Hematopoietic multipotent progenitor cell treated with erythropoietin and hydrocortisone succinate and interleukin-3 and kit ligand, for 15 days (in vitro differentiated cells): ENCODE data around the gene UBE3B.
"Not testable (repeated sequence)": the region's sequence is repeated elsewhere in the genome, so short reads cannot be mapped to it uniquely, and the experiment has no call there.

Experiments
- DNase-seq: peaks from one replicate; pipeline ENCODE4 v3.0.0-alpha.2; 2015; ENCODE audit warnings: low spot score

The UBE3B gene

DNA sequence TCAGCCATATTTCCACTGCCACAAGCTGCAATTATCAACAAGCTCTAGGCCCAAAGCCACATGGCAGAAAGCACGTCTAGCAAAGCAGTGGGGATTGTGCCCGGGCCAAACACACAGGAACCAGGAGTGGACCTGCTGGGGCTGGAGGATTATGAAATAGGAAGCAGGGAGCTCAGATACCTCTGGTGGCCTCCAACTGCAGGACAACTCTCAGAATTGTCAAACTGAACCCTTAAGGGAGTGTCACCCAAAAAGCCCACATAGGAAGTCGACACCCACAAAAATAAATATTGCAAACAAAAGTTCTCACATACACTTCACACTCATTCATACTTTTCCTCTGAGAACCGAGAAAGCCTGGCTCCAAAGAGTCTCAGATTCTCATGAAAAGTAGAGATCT, 26.5 kb upstream of the UBE3B start:
- no peak for DNase-seq

DNA sequence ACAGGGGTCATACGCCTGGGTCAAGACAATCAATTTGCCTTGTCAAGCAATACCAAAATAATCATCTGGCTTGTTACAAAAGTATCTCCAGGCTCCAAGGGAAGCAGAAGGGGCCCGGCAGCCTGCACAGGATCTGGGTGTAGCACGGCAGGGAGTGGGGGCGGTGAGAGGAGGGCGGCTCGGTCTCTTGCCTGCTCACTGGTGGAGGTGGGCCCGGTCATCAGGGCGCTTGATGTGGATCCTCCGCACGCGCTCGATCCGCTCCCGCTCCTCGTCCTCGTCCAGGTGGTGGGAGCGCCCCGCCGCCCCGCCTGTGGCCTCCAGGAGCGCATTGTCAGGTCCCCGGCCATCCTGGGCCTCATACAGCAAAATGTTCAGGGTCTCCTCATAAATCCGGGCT, 26.0 kb upstream of the UBE3B start:
- no peak for DNase-seq

DNA sequence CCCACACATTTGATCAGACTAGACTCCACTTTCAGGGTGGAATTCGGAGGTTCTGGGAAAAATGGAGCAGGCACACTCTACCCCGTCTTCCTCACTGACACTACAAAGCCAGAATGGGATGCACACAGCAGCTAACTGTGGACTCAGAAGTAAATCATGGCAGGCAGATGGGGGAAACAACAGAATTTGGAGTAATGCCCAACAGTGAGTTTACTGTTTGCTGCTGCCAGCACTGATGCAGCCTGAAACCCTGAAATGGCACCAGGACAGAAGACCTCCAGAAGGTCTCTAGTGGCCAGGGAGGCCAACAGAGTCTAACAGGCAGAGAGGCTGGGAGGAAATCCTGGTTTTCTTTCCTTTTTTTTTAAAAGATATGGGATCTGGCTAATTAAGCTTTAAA, 24.9 kb upstream of the UBE3B start:
- DNase-seq, result no peak

DNA sequence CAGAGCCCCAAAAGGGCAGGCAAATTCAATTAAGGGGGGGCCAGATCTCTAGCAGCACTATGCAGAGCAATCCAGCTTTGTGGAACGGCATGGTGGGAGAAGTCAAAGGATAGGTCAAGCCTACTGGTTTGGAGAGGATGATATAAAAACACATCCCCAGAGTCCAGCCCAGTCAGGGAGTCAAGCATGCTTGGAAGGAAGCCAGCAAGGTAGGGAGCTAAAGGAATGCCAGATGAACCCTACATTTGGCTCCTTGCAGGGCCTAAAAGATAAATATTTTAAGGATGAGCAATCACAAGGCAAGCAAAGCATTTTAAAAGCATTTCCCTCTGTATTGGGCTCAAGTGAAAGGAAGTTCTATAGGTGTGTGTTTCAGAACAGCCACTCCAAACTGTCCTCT, 21.7 kb upstream of the UBE3B start:
- no peak for DNase-seq

DNA sequence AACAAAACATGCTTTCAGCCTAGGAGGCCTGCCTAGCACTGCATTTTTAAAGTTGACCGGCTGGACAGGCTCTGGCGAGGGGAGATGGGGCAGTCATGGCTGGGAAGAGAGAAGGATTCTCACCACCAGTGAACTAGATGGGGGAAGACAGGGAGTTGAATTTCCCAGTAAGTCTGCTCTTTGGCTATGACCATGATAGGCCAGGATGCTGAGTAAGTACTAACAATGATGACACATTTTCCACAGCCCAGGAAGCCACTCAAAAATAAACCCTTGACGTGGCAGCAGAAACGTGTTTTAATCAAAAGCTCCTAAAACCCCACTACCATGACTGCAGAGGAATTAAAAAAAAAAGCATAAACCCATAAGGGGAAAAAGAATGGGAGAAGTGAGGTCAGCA, 19.3 kb upstream of the UBE3B start:
- no peak for DNase-seq

DNA sequence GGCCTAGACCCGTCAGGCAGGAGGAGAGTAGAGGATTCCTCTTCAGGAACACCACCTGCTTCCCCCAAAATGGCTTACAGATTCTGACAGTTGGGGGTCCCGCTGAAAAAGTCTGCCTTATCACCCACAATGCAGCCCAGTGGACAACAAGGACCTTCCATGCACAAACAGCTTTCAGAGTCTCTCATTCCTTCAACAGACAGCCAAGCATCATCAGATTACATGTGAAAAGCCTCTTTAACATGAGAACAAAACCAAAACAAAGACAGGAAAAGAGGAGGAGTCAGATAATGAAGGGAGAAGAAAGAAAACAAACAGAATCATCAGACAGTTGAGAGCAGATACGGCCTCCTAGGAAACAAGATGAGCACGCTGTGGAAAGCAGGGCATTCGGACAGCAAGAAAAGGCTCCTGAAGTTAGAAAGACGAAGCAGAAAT, 18.6 kb upstream of the UBE3B start:
- DNase-seq, result no peak

DNA sequence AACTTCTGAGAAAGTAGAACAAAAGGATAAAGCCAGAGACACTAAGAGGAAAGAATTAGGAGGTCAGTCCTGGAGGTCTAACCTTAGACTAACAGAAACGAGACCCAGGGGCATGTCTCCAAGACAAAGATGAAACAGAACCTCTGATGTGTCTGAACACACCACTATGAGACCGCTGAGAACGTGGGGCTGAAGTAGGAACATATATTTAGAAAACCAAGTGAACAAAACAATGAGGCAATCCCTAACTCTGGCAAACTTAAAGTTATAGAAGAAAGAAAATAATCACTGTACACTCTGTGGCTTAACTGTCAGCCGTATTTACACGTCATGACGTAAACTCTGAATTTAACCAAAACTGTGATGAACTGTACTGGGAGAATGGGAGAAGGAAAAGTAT, 18.2 kb upstream of the UBE3B start:
- no peak for DNase-seq

DNA sequence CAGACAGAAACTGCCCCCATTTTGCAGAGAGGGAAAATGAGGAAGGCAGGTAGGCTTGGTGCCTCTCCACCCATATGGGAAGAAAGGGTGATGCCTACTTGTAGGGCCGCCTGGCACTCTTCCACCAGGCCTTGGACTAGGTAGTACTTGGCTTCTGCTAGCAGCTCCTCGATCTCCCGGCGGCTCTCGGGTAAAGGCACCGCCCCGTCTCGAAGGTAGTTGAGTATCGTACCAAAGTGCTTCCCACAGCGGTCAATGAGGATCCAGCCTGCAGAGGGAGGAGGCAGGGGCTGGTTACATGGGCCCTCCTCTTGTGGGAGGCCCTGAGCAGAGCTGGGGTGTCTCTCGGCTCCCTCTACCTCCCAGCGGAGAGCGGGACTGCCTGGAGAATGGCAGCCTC, 16.9 kb upstream of the UBE3B start:
- DNase-seq, result no peak

DNA sequence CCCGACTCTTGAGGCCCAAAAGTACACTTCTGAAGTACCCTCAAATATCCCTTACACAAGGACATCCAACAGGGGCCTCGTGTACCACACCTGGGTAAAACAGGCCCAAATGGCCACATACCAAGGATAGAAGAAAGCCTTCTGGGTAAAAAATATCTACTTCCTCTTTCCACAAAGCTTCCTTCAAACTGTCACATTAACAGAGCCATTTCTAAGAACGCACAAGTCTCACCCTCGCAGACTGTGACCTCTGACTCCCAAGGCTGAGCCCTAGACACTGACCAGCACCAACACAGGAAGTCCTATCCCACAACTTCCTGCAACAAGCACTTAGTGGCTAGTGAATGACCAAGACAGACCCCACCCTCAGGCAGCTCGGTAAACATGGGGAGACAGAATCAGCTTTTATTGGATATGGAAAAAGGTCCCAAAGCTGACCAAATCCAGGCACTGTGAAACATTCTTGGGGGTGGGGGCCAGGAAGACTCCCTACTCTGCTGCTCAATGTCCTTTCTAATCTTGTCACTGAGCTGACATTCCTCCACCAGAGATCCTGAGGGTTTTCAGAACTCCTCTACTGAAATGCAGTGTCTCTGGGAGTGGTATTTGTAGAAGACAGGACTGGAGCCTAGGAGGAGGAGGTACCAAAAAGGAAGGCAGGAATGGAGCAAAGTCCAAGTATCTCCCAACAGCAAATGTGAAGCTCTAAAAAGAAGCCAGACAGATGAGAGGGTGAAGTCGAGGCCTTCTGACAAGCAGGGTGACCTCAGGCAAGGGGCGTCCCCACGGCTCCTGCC, 16.2 kb upstream of the UBE3B start:
- no peak for DNase-seq

DNA sequence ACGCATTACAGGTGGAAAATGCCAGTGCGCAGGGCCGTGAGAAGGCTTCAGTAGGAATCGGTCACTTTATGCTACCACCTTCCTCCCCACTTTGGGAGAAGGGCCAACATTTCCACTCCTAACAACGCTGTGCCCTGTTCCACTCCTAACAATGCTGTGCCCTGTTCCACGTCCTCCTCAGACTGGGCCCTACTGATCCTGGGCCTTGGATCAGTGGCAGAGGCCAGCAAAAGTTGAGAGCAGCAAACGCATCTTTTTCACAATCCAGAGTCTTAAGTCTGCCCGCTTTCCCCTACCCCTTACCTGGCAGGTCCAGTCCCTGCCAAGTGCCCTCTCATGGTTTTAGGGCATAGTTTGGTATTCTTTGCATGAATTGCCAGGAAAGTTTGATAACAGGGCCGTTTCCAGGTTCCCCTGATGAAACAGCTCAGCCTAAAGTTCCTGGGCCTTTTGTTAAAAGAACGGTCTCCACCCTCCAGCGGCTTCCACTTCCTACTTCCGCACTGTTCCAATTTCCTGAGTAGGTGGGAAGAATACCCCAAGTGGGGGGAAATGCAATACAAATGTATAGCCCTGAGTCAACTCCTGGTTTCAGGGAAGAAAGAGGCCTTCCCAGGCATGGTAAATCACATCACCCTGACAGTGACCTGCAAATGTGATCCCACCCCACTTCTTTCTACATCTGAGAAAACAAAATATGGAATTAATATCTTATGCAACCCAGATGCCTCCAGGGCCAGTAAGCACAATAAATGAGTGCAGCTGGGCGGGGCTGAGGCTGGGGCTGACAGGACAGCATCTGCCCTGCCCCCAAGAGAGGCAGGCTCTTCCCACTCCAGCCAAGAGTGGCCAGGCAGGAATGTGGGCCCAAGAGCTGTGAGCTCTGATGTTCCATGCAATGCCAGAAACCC, 15.3 kb upstream of the UBE3B start:
- DNase-seq, result no peak

DNA sequence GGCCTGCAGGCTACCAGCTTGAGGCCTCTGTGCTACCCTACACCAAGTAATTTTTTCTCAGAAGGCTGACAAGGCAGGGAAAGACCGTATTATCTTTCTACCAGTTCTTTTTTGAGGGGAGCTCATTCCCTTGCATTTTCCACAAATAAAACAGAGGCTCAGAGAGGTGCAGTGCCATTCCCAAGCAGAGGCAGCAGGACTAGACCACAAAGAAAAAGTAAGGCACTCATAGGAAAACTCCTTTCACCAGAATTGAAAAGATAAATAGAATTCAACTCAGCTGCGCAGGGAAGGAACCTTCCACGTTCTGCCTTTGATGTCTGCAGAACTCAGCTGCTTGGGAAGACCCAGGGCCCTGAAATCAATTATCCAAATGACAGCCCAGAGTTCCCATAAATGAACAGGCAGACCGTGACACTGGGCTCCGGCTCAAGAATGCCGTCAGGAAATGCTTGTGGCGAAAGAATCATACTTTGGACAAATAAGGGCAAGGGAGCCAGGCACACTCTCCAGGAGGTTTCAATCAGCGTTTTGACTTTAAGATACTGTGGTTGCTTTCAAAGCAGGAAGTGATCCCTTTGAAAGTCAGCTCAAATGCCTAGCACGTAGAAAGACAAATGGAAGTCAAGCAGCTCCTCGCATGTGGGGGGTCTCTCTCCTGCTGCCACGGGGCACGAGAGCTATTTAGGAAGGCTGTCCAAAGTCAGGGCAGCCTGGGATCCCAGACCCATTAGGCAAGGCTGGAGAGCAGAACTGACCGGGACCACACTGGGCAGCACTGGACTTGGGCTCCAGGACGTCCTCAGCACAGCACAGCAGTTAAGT, 14.4 kb upstream of the UBE3B start:
- DNase-seq, result no peak

DNA sequence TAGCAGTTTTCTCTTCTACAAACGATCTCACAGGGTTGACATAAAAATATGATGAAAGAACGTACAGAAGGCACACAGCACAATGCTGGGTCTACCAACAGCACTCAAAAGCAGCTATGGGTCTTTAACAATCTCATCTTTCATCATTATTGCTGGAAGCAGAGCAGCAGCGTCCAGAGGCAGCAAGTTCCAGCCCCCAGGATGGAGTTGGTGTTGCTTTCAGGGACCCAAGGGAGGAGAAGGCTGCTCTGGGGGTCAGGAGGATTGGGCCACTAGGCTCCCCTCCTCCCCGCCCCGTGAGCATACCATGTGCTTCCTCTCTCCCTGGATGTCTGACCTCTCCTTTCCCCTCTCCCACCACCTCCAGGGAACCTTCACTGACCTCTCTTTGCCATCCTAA, 13.7 kb upstream of the UBE3B start:
- DNase-seq, result no peak

DNA sequence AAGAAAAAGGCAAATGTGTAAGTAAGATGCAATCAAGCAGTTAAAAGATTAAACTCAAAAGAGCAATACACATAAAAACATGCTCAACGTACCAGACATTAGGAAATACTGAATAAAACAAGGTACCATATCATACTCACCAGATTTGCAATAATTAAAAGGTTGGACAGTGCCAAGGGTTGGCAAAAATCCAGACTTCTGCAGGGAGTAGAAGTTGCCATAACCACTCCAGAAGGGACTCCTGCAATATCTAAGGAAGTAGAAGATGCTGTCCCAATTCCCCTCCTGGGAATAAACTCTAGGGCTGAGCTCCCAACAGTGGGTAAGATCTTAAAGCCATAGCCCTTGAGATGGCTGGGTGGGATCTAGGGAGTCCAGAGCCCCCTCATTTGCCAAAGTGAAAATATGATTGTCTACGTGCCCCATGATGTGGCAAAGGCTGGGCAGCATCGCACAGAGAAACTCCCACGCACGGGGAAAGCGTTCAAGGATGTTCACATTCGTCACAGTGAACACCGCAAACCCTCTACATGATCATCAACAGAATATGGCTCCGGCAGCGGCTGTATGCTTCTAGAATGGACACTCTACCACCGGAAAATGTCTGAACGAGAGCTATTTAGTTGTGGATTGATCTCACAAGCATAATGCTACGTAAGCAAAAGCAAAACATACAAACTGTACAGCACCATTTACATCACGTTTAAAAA, 12.6 kb upstream of the UBE3B start:
- no peak for DNase-seq

DNA sequence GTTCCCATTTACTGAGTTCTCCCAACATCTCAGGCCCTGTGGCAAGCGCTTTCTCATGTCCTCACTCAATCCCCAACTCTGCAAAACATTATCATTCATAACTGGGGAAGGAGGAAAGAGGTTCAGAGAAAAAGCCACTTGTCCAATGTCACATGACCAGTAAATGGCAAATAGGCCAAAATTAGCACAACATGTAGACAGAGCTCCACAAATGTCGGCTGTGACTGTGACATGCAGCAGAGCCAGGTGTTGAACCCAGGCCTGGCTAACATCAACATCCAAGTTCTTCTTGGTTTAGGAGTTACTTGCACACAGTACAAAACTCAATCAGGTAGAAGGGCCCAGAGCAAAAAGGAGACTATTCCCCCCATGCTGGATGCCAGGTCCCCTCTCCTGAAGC, 11.1 kb upstream of the UBE3B start:
- DNase-seq, result no peak

DNA sequence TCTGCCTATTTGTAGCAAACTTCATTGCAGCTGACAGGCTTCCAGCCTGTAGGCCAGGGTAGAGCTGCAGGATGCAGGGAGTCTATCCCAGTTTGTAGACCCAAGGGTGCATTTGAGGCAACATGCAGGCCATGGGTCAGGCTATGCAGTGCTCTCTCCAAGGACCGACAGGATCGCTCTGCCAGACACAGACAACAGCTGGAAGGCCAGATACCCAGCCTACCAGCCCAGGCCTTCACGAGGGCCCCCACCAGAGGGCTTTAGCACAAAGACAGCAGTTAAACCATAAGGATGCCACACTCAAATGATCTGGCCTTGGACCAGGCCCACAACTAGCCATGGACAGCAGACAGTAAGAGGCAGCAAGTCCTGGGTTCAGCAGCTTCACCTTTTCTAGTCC, 10.6 kb upstream of the UBE3B start:
- no peak for DNase-seq

DNA sequence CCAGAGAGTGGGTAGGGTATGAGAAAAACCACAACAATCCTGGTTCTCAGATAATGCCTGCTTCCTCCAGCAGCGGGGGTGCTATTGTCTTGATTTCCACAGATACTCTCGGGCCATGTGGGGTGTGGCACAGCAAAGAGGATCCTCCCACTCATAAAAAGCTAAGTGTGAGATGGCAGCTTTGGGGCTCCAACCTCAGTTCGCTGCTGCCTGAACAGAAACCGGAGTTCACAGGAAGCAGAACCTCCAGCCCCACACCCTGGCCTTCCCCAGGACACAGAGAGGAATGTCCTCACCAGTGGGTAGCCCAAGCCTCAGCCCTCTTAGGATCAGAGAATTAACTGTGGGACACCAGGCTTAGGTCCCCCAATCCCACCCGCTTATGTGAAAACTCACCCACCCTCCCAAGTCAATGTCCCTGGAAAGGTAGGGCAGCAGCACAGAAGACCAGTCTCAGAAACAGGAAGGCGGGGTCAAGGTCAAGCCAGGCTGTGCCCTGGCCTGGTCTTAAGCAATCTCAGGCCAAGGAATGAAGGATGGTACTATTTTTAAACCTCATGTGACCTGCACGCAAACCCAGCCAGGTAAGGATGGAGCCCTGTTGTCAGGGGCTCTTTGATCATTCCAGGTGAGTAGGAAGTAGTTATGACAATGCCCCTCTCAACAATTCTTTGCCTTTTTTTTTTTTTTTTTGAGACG, 9.3 kb upstream of the UBE3B start:
- DNase-seq, result no peak

DNA sequence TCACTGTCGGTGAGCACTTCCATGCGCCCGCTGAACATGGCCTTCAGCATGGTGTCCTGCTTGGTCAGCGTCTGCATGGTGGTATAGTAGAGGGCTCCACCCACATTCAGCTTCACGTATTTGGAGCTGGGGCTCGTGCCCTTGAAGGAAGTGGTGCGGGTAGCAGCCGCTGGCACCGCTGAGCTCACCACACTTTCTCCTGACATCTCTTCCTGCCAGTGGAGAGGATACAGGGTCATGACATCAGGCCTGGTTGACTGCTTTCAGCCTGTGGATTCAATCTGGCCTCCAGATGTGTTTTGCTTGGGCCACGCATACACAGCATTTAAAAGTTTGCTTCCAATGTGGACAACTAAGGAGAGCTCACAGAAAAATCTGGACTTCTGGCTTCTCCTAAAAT, 7.9 kb upstream of the UBE3B start:
- DNase-seq, result no peak

DNA sequence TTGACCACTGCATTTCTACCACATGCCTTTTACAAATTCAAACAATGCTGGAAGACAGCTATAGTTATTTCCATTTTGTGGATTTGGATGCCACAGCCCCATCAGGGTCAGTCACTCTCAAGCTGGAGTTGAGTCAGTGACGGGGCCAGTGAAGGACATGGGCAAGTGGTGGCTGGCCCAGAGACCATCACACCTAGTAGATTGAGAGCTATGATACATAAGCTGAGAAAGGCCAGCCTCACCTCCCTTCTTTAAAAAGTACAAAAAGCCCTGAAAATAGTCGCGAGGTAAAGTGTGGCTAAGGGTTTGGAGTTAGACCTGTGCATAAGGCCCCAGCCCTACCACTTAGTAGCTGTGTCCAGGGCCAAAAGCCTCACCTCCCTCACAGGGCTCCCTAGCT, 4.4 kb upstream of the UBE3B start:
- no peak for DNase-seq

DNA sequence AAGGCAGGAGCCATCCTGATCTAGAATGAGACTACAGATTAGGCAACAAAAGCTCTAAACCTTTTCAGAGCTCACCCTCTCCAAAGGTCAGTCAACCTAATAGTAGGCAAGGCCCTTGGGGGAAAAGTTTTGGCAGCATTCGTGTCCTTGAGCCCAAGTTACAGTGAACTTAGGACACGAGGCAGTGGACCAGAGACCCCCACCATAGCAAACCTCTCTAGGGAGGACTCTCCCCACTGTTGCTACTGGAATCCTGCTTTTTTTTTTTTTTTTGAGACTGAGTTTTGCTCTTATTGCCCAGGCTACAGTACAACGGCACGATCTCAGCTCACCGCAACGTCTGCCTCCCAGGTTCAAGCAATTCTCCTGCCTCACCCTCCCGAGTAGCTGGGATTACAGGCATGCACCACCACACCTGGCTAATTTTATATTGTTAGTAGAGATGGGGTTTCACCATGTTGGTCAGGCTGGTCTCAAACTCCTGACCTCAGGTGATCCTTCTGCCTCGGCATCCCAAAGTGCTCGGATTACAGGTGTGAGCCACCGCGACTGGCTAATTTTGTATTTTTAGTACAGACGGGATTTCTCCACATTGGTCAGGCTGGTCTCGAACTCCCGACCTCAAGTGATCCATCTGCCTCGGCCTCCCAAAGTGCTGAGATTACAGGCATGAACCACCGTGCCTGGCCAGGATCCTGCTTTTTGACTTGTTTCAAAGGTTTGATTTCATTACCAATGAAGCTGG, 3.7 kb upstream of the UBE3B start:
- DNase-seq, result not testable (repeated sequence)

DNA sequence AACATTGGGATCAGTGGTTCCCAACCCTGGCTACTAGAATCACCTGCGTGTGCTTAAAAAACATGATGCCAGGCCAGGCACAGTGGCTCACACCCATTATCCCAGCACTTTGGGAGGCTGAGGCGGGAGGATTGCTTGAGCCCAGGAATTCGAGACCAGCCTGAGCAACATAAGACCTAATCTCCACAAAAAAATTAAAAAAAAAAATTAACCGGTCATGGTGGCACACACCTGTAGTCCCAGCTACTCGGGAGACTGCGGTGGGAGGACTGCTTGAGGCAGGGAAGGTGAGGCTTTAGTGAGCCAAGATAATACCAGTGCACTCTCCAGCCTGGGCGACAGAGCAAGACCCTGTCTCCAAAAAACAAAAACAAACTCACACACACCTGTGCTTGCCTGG, 2.3 kb upstream of the UBE3B start:
- no peak for DNase-seq
